WI38 (cell line): Measurements from ENCODE around the gene PREX1.

Source experiments
- H3K4me3 ChIP-seq: 2 replicates; pipeline ENCODE4 v1.5.1; 2011; ENCODE audit warnings: low read depth, mild to moderate bottlenecking, control low read depth, low read length
- TF ChIP-seq, protein P1 (sequence below): IDR thresholded peaks from 2 replicates; pipeline ENCODE4 v1.5.1; 2012; ENCODE audit warnings: low read depth, mild to moderate bottlenecking, control low read depth, low read length

PREX1 gene

DNA sequence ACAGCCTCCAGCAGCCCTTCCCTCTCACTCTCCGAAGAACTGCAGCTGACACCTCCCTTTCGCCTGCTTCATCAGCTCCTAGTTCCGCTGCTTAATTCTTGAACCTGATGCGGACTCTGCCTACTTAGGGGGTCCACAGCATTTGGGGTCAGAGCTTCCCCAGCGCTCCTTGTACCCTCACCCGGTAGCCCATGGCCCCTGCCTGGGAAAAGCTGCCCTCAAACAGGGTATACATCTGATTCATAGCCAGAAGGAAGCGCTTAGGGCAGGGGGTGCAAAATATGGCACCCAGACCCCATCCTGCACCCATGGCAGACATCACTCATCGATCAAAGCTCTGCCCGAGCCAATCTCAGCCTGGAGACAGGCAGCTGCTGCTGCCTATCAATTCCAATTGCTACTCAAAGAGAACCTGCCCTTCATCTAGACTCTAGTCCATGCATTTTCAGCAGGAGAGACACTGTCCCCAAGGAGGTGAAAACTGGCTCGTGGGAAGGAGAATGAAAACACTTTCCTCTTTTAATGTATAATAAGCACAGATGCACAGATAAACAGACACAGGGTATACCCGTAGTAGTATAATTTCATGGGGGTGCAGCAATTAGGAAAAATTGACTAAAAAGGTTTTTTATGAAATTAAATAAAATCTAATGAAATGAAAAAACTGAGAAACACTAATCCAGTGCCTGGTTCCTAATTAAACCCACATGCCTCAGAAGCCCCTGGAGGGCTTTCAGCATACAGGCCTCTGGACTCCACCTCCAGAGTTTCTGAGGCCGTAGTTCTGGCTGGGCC, 194.8 kb downstream of the PREX1 start:
- no peak overlapping the region for H3K4me3 ChIP-seq
- TF ChIP-seq, protein P1, sequence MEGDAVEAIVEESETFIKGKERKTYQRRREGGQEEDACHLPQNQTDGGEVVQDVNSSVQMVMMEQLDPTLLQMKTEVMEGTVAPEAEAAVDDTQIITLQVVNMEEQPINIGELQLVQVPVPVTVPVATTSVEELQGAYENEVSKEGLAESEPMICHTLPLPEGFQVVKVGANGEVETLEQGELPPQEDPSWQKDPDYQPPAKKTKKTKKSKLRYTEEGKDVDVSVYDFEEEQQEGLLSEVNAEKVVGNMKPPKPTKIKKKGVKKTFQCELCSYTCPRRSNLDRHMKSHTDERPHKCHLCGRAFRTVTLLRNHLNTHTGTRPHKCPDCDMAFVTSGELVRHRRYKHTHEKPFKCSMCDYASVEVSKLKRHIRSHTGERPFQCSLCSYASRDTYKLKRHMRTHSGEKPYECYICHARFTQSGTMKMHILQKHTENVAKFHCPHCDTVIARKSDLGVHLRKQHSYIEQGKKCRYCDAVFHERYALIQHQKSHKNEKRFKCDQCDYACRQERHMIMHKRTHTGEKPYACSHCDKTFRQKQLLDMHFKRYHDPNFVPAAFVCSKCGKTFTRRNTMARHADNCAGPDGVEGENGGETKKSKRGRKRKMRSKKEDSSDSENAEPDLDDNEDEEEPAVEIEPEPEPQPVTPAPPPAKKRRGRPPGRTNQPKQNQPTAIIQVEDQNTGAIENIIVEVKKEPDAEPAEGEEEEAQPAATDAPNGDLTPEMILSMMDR: no peak

DNA sequence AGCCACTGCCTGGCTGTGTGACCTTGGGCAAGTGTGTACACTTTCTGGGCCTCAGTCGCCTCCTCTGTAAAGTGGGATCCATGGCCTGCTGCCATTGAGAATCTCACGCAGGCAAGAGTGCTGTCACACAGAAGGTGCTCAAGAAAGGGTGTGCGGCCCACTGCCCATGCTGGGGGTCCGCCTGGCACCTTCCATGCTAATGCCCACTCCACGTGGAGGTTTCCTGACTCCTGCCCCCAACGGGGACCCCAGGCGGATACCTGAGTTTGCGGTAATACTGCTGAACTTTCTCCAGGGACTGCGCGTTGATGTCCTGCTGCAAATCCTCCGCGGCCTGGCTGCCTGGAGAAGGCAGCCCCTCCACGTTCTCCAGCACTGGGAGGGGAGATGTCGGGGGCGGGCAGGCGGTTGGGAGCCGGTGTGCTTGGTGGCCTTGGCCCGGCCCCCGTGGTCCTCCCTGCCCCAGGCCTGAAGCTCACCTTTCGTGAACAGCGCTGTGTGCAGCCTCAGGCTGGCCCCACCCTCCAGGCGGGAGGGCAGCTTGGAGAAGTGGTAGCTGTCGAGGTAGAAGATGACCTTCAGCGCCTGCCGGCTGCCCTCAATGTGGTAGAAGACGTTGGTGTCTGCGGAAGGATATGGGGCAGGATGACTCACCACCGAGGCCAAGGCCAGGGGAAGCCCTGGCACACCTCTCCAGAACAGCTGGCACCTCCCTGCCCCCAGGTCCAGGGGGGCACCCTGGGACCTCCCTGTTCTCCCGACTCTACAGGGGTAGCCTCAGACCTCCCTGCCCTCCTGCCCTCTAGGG, 195.6 kb downstream of the PREX1 start:
- TF ChIP-seq, protein P1: no peak
- H3K4me3 ChIP-seq: no peak overlapping the region

DNA sequence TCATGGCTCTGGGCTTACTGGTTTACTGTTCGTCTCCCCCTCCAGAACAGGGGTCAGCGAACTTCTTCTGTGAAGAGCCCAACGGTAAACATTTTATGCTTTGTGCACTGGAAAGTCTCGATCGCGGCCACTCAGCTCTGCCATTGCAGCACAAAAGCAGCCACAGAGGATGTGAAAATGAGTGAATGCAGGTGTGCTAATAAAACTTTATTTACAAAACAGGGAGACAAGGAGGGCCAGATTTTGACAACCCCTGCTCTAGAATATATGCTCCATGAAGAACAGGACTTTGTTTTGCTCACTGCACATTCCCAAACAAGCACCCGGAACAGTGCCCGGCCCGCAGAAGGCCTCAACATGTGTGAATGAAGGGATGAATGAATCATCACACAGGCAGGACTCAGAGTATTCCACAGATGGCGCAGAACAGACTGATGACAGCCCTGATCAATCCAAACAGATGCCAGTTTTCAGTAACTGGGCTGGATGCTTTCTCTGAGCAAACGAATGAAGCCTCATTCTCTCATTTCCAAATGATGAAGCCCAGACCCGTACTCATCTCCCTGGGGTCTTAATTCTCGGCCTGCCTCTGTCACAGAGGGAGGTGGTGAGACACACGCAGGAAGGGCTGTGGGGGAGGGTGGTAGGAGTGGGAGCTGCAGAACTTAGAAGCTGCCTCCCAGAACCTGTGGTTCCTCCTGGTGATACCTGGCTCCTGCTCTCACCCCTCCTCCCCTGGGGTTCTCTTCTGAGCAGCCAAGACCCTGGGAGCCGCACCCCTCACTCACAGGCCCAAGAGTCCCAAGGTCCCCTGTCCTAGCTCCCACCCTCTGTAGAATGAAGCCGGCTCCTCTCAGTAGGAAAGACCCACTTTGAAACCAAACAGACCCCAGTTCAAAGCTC, 196.4 kb downstream of the PREX1 start:
- no peak overlapping the region for H3K4me3 ChIP-seq
- TF ChIP-seq, protein P1: no peak

DNA sequence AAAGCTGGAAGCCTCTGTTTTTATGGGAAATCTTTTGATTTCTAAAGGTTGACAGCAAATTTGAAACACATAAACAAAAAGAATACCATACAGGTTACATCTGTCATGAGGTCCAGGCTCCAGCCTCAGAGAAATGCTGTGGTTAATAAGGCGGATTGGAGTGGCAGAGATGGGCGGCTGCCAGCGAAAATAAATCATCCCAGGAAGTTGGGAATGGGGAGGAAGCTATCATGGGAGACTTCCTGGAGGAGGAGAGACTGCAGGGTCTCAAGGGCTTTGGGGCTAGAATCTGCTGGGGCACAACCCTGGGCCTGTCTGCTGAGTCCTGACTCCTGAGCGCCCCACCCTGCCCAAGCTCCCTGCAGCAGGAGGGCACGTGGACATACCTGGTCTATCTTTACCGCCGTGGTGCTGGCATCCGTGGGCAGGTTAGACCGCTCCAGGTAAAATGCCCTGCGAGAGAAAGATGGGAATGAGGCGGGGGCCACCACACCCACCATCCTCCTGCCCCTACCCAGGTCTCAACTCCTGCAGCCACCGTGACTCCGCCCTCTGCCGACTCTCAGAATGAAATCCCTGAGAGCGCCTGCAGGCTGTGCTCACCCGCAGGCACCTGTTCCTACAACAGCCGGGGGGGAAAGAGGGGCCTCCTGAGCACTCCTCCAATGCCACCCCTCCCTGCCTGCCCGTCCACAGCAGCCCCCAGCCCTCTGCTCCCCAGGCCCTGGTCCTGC, 197.3 kb downstream of the PREX1 start:
- H3K4me3 ChIP-seq: no peak overlapping the region
- TF ChIP-seq, protein P1: no peak

DNA sequence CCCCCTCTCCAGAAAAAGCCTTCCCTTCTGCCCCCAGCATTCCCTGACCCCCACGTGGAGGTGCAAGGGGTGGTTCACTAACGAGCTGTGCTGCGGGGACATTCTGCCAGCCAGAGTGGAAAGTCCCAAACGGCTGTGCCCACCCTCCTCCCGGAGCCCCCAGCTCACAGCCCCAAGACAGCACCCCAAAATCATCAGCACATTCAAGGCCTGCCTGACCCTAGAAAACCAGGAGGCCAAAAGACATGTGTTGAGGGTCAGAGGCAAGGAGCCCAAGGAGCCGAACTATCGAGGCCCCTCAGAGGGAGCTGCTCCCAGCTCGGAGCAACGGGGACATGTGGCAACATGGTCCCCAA, 197.9 kb downstream of the PREX1 start:
- TF ChIP-seq, protein P1: no peak

DNA sequence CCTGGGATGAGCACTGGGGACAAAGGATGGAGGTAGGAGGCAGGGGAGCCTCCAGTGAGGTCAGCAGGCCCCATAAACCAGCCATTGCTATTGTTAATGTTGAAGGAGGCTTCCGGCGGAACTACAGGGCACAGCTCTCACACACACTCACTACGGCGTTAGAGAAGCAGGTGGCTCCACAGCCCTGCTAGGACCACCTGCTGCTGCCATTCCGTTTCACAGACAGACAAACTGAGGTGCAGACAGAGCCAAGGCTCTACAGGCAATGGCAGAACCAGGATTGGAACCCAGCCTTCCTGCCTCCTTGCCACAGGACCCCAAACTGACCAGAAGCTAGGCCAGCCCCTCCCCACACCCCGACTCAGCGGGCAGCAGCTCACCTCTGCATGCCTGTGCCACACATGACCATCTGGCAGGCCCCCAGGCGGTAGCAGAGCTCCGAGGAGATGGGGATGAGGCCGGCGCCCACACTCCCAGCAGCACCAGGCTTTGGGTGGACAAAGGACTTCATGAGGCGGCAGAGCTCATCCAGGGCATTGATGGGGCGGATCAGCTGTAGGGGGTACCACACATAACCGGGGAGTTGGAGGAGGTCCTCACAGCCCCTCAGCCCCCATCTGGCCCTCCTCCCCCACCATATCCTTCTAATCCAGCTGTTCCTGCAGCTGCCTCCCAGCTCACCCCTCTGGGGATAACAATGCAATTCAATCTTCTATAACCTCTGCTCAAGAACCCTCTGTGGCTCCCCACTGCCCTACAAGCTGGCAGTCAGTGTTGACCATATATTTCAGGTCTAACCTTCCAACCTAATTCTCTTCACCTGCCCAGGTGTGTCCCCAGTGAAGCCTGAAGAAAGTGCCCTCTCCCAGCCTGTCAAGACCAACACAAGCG, 198.5 kb downstream of the PREX1 start:
- TF ChIP-seq, protein P1: no peak
- no peak overlapping the region for H3K4me3 ChIP-seq

More for the DNA sequence above, 197.9 kb downstream of the PREX1 start:
- no peak overlapping the region for H3K4me3 ChIP-seq
